Adrenal gland (tissue), 12 donors: ENCODE data around the gene ZNF564. TPM values are rescaled to one million over a fixed set of nuclear protein-coding genes. Genes with fewer than 3 reads are reported as not detected.

ENCODE experiments used
- DNase-seq, 7 donors: peaks; one replicate each; pipeline ENCODE4 v3.0.0-alpha.2; 2019 to 2020
- H3K27ac ChIP-seq, 5 donors: fragments of 200-600 bp; sonication (generic) in 4 of 5; 1 replicate in 3 of 5; 2 replicates in 2 of 5; pipeline versions ENCODE4 v1.5.1 to v1.8.0; 2016 to 2020; ENCODE audit warnings: mild to moderate bottlenecking in 1 of 5
- H3K27me3 ChIP-seq: fragments of 200-600 bp; 2 replicates; pipeline ENCODE4 v1.8.0; 2021
- H3K36me3 ChIP-seq, 2 donors: fragments of 200-600 bp; replicated peaks in 1 of 2; 1 replicate in 1 of 2; 2 replicates in 1 of 2; pipeline versions ENCODE4 v1.5.1 to v1.8.0; 2018 to 2022
- H3K4me1 ChIP-seq, 2 donors: fragments of 200-600 bp; replicated peaks in 1 of 2; 1 replicate in 1 of 2; 2 replicates in 1 of 2; pipeline versions ENCODE4 v1.5.1 to v1.8.0; 2018 to 2021
- H3K4me3 ChIP-seq, 4 donors: fragments of 200-600 bp; sonication (generic) in 3 of 4; one replicate each; pipeline ENCODE4 v1.5.1; 2016 to 2018
- H3K9me3 ChIP-seq, 3 donors: fragments of 200-600 bp; sonication (generic) in 1 of 3; replicated peaks in 1 of 3; 1 replicate in 2 of 3; 2 replicates in 1 of 3; pipeline versions ENCODE4 v1.5.1 to v1.8.0; 2016 to 2021
- CTCF ChIP-seq, 6 experiments: fragments of 450-650 bp in 4 of 6; fragments of 200-600 bp in 2 of 6; sonication (generic) in 1 of 6; IDR thresholded peaks; 1 replicate in 5 of 6; 2 replicates in 1 of 6; pipeline versions ENCODE4 v1.5.1 to v1.8.0; 2016 to 2021; ENCODE audit warnings: antibody characterized with exemption in 6 of 6, mild to moderate bottlenecking in 2 of 6, moderate library complexity in 1 of 6
- POLR2A ChIP-seq, 2 donors: fragments of 450-650 bp; IDR thresholded peaks; one replicate each; pipeline ENCODE4 v1.6.1; 2017; ENCODE audit warnings: antibody characterized with exemption in 2 of 2, mild to moderate bottlenecking in 2 of 2, moderate library complexity in 1 of 2
- WGBS, 4 donors: extraction: QIAGEN DNeasy Blood & Tissue Kit in 2 of 4; methylation state at CpG; one replicate each; pipeline versions ENCODE4 v1.1.5 to v1.1.7; 2013 to 2017; 5-methylcytosine and 5-hydroxymethylcytosine counted together
- intact Hi-C, 2 donors: fragments of 100-400 bp; cut with DNase I; formaldehyde crosslinking; loops; one replicate each; pipeline versions ENCODE4 v1.14.1 to v1.15.0; 2022 to 2023
- polyA plus RNA-seq, 3 donors: library from polyadenylated mRNA; stranded (reverse); fragments of 200-250 nt in 2 of 3; fragments of 350-450 nt in 1 of 3; fragmentation: Illumina TruSeq in 1 of 3; extraction: RNeasy Lipid Tissue Mini Kit (QIAGEN cat#74804) in 1 of 3; gene quantifications; one replicate each; pipeline ENCODE4 v1.2.3, GENCODE V29; 2013 to 2014
- total RNA-seq, 9 donors: library from RNA; depleted of rRNA in 4 of 9; stranded (reverse); fragments of >200 nt in 4 of 9; fragments of 120-200 nt in 1 of 9; fragmentation: NEBNext Ultra II Directional in 1 of 9; extraction: Animal tissue kit (Norgen Biotek cat#: 25700) in 1 of 9; gene quantifications; one replicate each; pipeline versions ENCODE4 v1.1.0 to v1.2.4, GENCODE V29; 2013 to 2023
- donor health status: healthy with polysubstance abuse.
- donor health status: Bipolar disorder and iron deficiency.
- donor health status: DM: yes; HTN: yes; CAD: no.
- donor health status: DM: no; HTN: no; CAD: no.
- donor health status: DM: no; HTN: no; CAD: no.
- donor health status: DM: yes; HTN: yes; CAD: no.

ZNF564 gene
- total and polyA plus RNA-seq, 12 donors = 3.4 to 12.5 (median 8.9) TPM

- H3K4me3 ChIP-seq = no peak overlapping the region
- intact Hi-C loops = no loop called here
- peaks cover 2 to 8% of the 10 kb centered on the region in 2 donors for H3K4me1 ChIP-seq
- TF ChIP-seq POLR2A (IDR thresholded peaks at IDR 0.05) (no peak), CTCF (IDR thresholded peaks at IDR 0.05) (no peak)
- H3K27me3 ChIP-seq = no peaks in the 10 kb centered on the region
- no peak for DNase-seq
- WGBS, 4 donors = 88 to 94% (median 91%) methylated on average over 1 of the region's 1 CpG
- no peaks in the 10 kb centered on the region for H3K9me3 ChIP-seq
- H3K36me3 ChIP-seq = peaks cover 0 to 10% of the 10 kb centered on the region in 2 donors
- no peak overlapping the region for H3K27ac ChIP-seq
Measured at GRCh38 chr19:12543855-12544254, 7.4 kb downstream of the ZNF564 start.

- Histone ChIP-seq H3K27ac (no peak overlapping the region), H3K27me3 (no peaks in the 10 kb centered on the region), H3K9me3 (peaks cover 27 to 94% (median 36%) of the 10 kb centered on the region in 3 donors), H3K36me3 (peaks cover 0 to 20% of the 10 kb centered on the region in 2 donors), H3K4me1 (no peaks in the 10 kb centered on the region), H3K4me3 (peak overlapping the region in 1 of 4 donors; percentile 27)
- 94 to 99% (median 96%) methylated on average over 8 of the region's 8 CpGs for WGBS, 4 donors
- no peak for DNase-seq
- TF ChIP-seq POLR2A (IDR thresholded peaks at IDR 0.05) (no peak), CTCF (IDR thresholded peaks at IDR 0.05) (no peak)
- intact Hi-C loops = loop anchor here in 1 of 2 donors (10.0 kb wide), 1 partner anchor 252 kb away; no protein-coding TSS in a partner anchor
Measured at GRCh38 chr19:12527034-12527836, 24.0 kb downstream of the ZNF564 start.

- no peak for TF ChIP-seq CTCF (IDR thresholded peaks at IDR 0.05)
- no peak for TF ChIP-seq POLR2A (IDR thresholded peaks at IDR 0.05)
- Histone ChIP-seq H3K4me1 (no peaks in the 10 kb centered on the region), H3K4me3 (peak overlapping the region in 1 of 4 donors; percentile 27), H3K36me3 (peaks cover 0 to 20% of the 10 kb centered on the region in 2 donors), H3K27ac (no peak overlapping the region), H3K27me3 (no peaks in the 10 kb centered on the region), H3K9me3 (peaks cover 27 to 96% (median 36%) of the 10 kb centered on the region in 3 donors)
- no peak for DNase-seq
- 91 to 97% (median 94%) methylated on average over 4 of the region's 4 CpGs for WGBS, 4 donors
- intact Hi-C loops = loop anchor here in 1 of 2 donors (10.0 kb wide), 1 partner anchor 252 kb away; no protein-coding TSS in a partner anchor
Measured at GRCh38 chr19:12526542-12526941, 24.7 kb downstream of the ZNF564 start.

- H3K4me1 ChIP-seq = no peaks in the 10 kb centered on the region
- 54 to 68% (median 63%) methylated on average over 6 of the region's 6 CpGs for WGBS, 4 donors
- intact Hi-C loops = loop anchor here in 1 of 2 donors (10.0 kb wide), 1 partner anchor 247 kb away; no protein-coding TSS in a partner anchor
- H3K27ac ChIP-seq = no peak overlapping the region
- H3K27me3 ChIP-seq = no peaks in the 10 kb centered on the region
- no peak for TF ChIP-seq POLR2A (IDR thresholded peaks at IDR 0.05)
- no peak for TF ChIP-seq CTCF (IDR thresholded peaks at IDR 0.05)
- no peak for DNase-seq
- no peak overlapping the region for H3K4me3 ChIP-seq
- H3K9me3 ChIP-seq = peaks cover 14 to 75% (median 23%) of the 10 kb centered on the region in 3 donors
- H3K36me3 ChIP-seq = peaks cover 0 to 10% of the 10 kb centered on the region in 2 donors
Measured at GRCh38 chr19:12521996-12522395, 29.3 kb downstream of the ZNF564 start.
